K562 (cell line): ENCODE results near the gene KMO. TPM values are rescaled to one million over a fixed set of nuclear protein-coding genes. Genes with fewer than 3 reads are reported as not detected.
A peak's percentile ranks its signal among the peaks of the same experiment; 100 is the strongest.

Experiments
- ADNP ChIP-seq: fragments of 200-800 bp; sonication (Bioruptor generic); IDR thresholded peaks from 2 replicates; pipeline ENCODE4 v1.6.1; 2016; ENCODE audit warnings: missing genetic modification characterization, missing compliant biosample characterization
- AFF1 ChIP-seq, 2 experiments: fragments of 450-650 bp; IDR thresholded peaks; 2 replicates each; pipeline ENCODE4 v1.6.1; 2018; ENCODE audit warnings: mild to moderate bottlenecking in 2 of 2, low read depth in 1 of 2; ENCODE audit not compliant: partially characterized antibody in 2 of 2
- ARID3A ChIP-seq: IDR thresholded peaks from 2 replicates; pipeline ENCODE4 v1.6.1; 2012; ENCODE audit warnings: low read depth, low read length, improper control_type of control experiment, borderline replicate concordance
- CEBPG ChIP-seq, 3 experiments: fragments of 200-800 bp in 1 of 3; sonication (Bioruptor generic) in 1 of 3; sonication (generic) in 1 of 3; formaldehyde crosslinking in 1 of 3; IDR thresholded peaks in 2 of 3; conservative IDR thresholded peaks in 1 of 3; 2 replicates each; pipeline versions ENCODE4 v1.6.1 to v1.8.0; 2016 to 2022; ENCODE audit warnings: missing compliant biosample characterization in 2 of 3, missing genetic modification characterization in 2 of 3, mild to moderate bottlenecking in 1 of 3, missing genetic modification reagents in 1 of 3
- DEAF1 ChIP-seq: fragments of 450-650 bp; formaldehyde crosslinking; IDR thresholded peaks from 2 replicates; pipeline ENCODE4 v1.4.0; 2020; ENCODE audit warnings: mild to moderate bottlenecking, moderate library complexity
- EP400 ChIP-seq: fragments of 450-650 bp; IDR thresholded peaks from 2 replicates; pipeline ENCODE4 v1.6.1; 2017; ENCODE audit warnings: antibody characterized with exemption, mild to moderate bottlenecking, moderate library complexity
- GATA2 ChIP-seq: sonication (generic); formaldehyde crosslinking; IDR thresholded peaks from 2 replicates; pipeline ENCODE4 v1.4.0; 2020; ENCODE audit warnings: mild to moderate bottlenecking, missing genetic modification reagents
- SIN3B ChIP-seq: fragments of 450-650 bp; IDR thresholded peaks from 2 replicates; pipeline ENCODE4 v1.6.1; 2017; ENCODE audit warnings: low read depth, mild to moderate bottlenecking, moderate library complexity
- TEAD4 ChIP-seq, 2 experiments: sonication (generic) in 1 of 2; formaldehyde crosslinking in 1 of 2; IDR thresholded peaks; 2 replicates each; pipeline versions ENCODE4 v1.6.1 to v1.8.0; 2012 to 2022; ENCODE audit warnings: borderline replicate concordance in 1 of 2, inconsistent platforms in 1 of 2, low read length in 1 of 2, mild to moderate bottlenecking in 1 of 2, missing genetic modification reagents in 1 of 2
- ZNF24 ChIP-seq: fragments of 450-650 bp; IDR thresholded peaks from 2 replicates; pipeline ENCODE4 v1.6.1; 2016
- polyA plus RNA-seq, 8 experiments: library from polyadenylated mRNA; depleted of rRNA in 4 of 8; stranded (reverse) in 5 of 8; unstranded in 3 of 8; fragments of >200 nt; fragmentation: Nextera tagmentation in 2 of 8; fragmentation: Illumina TruSeq in 1 of 8; extraction: Ambion mirVana in 2 of 8; extraction: Trizol in 1 of 8; gene quantifications; 2 replicates each; pipeline versions ENCODE4 v1.2.1 to v1.2.3, GENCODE V29; 2011 to 2014; ENCODE audit warnings: inconsistent platforms in 1 of 8, missing spikeins in 1 of 8
- total RNA-seq, 7 experiments: library from RNA; depleted of rRNA in 6 of 7; stranded (reverse); fragments of >200 nt in 6 of 7; fragmentation: Illumina TruSeq in 2 of 7; extraction: Trizol in 2 of 7; gene quantifications; 2 replicates each; pipeline versions ENCODE4 v1.2.1 to v1.2.3, GENCODE V29; 2011 to 2021; ENCODE audit warnings: low replicate concordance in 1 of 7
- TF ChIP-seq, protein P1 (sequence below): fragments of 450-650 bp; IDR thresholded peaks from 2 replicates; pipeline ENCODE4 v1.7.1; 2018; ENCODE audit warnings: mild to moderate bottlenecking, low read depth; ENCODE audit not compliant: partially characterized antibody
- TF ChIP-seq, protein P2 (sequence below): fragments of 450-650 bp; IDR thresholded peaks from 2 replicates; pipeline ENCODE4 v1.6.1; 2016

KMO gene
- total and polyA plus RNA-seq, 9 of the 15 experiments (the other 6 are each of a cell fraction or from before 2014, with no cell fraction given), result 0.01 to 0.11 (median 0.01) TPM; not detected in 6

DNA sequence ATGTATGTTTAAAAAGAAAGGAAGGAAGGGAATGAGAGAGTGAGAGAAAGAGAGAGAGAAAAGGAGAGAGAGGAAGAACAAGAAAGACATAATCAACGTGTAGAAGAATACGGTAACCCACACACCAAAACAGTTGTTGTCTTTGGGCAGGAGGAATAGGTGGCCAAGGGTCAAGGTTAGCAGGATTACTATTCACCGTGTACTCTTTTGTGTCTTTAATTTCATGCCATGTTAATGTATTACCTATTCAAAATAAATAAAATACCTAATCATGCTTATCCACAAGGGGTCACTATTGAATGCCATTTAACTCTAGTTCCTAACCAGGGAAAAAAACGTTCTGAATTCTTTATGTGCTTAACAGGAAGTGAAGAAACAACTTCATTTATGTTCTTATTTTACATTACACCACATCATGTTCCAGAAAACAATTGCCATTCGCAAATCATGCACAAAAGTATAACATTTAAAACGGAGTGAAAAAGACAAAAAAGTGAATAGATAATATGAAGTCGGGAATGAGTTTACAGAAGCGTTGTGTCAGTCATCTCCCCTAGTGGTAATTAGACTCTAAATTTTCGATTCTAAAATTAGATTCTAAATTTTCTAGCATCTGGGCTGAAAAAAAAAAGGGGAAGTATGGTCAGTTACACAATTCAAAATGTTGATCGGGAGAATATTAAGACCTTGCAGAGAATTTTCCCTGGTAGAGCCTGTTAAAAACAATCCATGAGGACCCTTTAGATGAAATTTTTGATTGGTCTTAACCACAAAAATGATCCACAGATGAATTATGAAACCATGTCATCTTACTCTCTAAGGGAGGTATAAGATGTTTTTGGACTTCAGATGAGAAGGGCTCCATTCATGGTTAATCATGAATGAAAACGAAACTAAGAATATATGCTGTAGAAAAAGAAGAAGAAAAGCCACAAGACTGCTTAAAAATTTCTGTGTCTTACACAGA, 700 bp upstream of the KMO start (continued):
- peak; percentile 46; the same call in 1 of the 2 replicates for TF ChIP-seq ZNF24
- peak; percentile 32 for TF ChIP-seq TEAD4 (IDR thresholded peaks at IDR 0.05; ENCODE audit: low read length)
- TF ChIP-seq TEAD4 (CRISPR knock-in tag; IDR thresholded peaks at IDR 0.05; ENCODE audit: borderline replicate concordance), result no peak
- TF ChIP-seq SIN3B, result no peak
- TF ChIP-seq CEBPG (CRISPR knock-in tag; IDR thresholded peaks at IDR 0.05), result no peak
- peak; percentile 69 to 72 for TF ChIP-seq CEBPG (tag; conservative IDR thresholded peaks at IDR 0.05 in 1 of 2, IDR thresholded peaks at IDR 0.05 in 1 of 2)
- no peak for TF ChIP-seq GATA2
- peak; percentile 70 for TF ChIP-seq ADNP (tag)
- peak; percentile 58 for TF ChIP-seq EP400
- TF ChIP-seq, protein P1, sequence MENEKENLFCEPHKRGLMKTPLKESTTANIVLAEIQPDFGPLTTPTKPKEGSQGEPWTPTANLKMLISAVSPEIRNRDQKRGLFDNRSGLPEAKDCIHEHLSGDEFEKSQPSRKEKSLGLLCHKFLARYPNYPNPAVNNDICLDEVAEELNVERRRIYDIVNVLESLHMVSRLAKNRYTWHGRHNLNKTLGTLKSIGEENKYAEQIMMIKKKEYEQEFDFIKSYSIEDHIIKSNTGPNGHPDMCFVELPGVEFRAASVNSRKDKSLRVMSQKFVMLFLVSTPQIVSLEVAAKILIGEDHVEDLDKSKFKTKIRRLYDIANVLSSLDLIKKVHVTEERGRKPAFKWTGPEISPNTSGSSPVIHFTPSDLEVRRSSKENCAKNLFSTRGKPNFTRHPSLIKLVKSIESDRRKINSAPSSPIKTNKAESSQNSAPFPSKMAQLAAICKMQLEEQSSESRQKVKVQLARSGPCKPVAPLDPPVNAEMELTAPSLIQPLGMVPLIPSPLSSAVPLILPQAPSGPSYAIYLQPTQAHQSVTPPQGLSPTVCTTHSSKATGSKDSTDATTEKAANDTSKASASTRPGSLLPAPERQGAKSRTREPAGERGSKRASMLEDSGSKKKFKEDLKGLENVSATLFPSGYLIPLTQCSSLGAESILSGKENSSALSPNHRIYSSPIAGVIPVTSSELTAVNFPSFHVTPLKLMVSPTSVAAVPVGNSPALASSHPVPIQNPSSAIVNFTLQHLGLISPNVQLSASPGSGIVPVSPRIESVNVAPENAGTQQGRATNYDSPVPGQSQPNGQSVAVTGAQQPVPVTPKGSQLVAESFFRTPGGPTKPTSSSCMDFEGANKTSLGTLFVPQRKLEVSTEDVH, result peak; percentile 71
- peak; percentile 99 for TF ChIP-seq ARID3A
- TF ChIP-seq AFF1 (IDR thresholded peaks at IDR 0.05; ENCODE audit: low read depth in 1 of 2, partially characterized antibody in 2 of 2), result peak in 1 of 2 experiments; percentile 17
- TF ChIP-seq, protein P2, sequence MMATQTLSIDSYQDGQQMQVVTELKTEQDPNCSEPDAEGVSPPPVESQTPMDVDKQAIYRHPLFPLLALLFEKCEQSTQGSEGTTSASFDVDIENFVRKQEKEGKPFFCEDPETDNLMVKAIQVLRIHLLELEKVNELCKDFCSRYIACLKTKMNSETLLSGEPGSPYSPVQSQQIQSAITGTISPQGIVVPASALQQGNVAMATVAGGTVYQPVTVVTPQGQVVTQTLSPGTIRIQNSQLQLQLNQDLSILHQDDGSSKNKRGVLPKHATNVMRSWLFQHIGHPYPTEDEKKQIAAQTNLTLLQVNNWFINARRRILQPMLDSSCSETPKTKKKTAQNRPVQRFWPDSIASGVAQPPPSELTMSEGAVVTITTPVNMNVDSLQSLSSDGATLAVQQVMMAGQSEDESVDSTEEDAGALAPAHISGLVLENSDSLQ, result peak; percentile 94
- peak; percentile 94 for TF ChIP-seq DEAF1 (CRISPR knock-in tag)
